ENCODE results near the gene ADK.

The ADK gene

GRCh38 chr10:74730246-74730645 lies 579.2 kb downstream of the ADK start:
- TF ChIP-seq POLR2AphosphoS5 (IDR thresholded peaks at IDR 0.05; ENCODE audit: low read depth, low read length) (no peak), SIN3A (IDR thresholded peaks at IDR 0.05; ENCODE audit: borderline replicate concordance, insufficient read depth, low read length) (no peak), TAF1 (IDR thresholded peaks at IDR 0.05; ENCODE audit: borderline replicate concordance, insufficient read depth, low read length) (no peak)

GRCh38 chr10:74733612-74734011 lies 582.6 kb downstream of the ADK start:
- TF ChIP-seq TAF1 (IDR thresholded peaks at IDR 0.05; ENCODE audit: borderline replicate concordance, insufficient read depth, low read length) (no peak), POLR2AphosphoS5 (IDR thresholded peaks at IDR 0.05; ENCODE audit: low read depth, low read length) (no peak), FOXP2 (optimal IDR thresholded peaks at IDR 0.05; ENCODE audit: borderline replicate concordance, extremely low read depth, extremely low read length, insufficient read depth) (no peak), SIN3A (IDR thresholded peaks at IDR 0.05; ENCODE audit: borderline replicate concordance, insufficient read depth, low read length) (no peak), REST (IDR thresholded peaks at IDR 0.05; ENCODE audit: insufficient read depth in 1 of 2, low read depth in 2 of 2, low read length in 2 of 2) (no peak)

GRCh38 chr10:74736029-74736428 lies 585.0 kb downstream of the ADK start:
- no peak for TF ChIP-seq POLR2AphosphoS5 (IDR thresholded peaks at IDR 0.05; ENCODE audit: low read depth, low read length)
- no peak for TF ChIP-seq REST (IDR thresholded peaks at IDR 0.05; ENCODE audit: insufficient read depth in 1 of 2, low read depth in 2 of 2, low read length in 2 of 2)
- TF ChIP-seq TAF1 (IDR thresholded peaks at IDR 0.05; ENCODE audit: borderline replicate concordance, insufficient read depth, low read length): no peak
- TF ChIP-seq FOXP2 (optimal IDR thresholded peaks at IDR 0.05; ENCODE audit: borderline replicate concordance, extremely low read depth, extremely low read length, insufficient read depth): no peak
- TF ChIP-seq SIN3A (IDR thresholded peaks at IDR 0.05; ENCODE audit: borderline replicate concordance, insufficient read depth, low read length): no peak

DNA sequence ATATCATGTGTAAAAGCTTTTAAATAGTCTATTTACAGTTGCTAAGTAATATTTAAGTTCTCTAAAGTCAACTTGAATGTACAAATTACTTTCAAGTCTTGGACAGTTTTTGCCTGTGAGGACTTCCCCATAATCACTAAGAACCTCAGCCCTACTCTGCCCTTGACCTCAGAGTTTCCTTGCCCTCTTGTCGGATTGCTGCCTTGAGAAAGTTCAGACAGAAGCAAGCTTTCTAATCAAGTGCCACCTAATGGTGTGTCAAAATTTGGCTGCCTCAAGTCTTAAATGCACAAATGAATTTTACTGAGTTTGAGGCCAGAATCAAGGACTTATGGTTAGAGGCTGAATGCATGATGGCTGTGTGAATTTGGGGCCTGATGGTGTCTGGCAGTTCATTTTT lies 587.0 kb downstream of the ADK start:
- TF ChIP-seq SIN3A (IDR thresholded peaks at IDR 0.05; ENCODE audit: borderline replicate concordance, insufficient read depth, low read length): no peak
- no peak for TF ChIP-seq TAF1 (IDR thresholded peaks at IDR 0.05; ENCODE audit: borderline replicate concordance, insufficient read depth, low read length)
- no peak for TF ChIP-seq POLR2AphosphoS5 (IDR thresholded peaks at IDR 0.05; ENCODE audit: low read depth, low read length)
- TF ChIP-seq REST (IDR thresholded peaks at IDR 0.05; ENCODE audit: insufficient read depth in 1 of 2, low read depth in 2 of 2, low read length in 2 of 2): no peak
- TF ChIP-seq FOXP2 (optimal IDR thresholded peaks at IDR 0.05; ENCODE audit: borderline replicate concordance, extremely low read depth, extremely low read length, insufficient read depth): no peak

GRCh38 chr10:74738542-74738941 lies 587.5 kb downstream of the ADK start:
- TF ChIP-seq FOXP2 (optimal IDR thresholded peaks at IDR 0.05; ENCODE audit: borderline replicate concordance, extremely low read depth, extremely low read length, insufficient read depth): no peak
- TF ChIP-seq SIN3A (IDR thresholded peaks at IDR 0.05; ENCODE audit: borderline replicate concordance, insufficient read depth, low read length): no peak
- TF ChIP-seq POLR2AphosphoS5 (IDR thresholded peaks at IDR 0.05; ENCODE audit: low read depth, low read length): no peak
- TF ChIP-seq REST (IDR thresholded peaks at IDR 0.05; ENCODE audit: insufficient read depth in 1 of 2, low read depth in 2 of 2, low read length in 2 of 2): no peak
- no peak for TF ChIP-seq TAF1 (IDR thresholded peaks at IDR 0.05; ENCODE audit: borderline replicate concordance, insufficient read depth, low read length)
